Right renal cortex interstitium (tissue), 3 donors: Measurements from ENCODE around the gene PLXNA4. TPM values are rescaled to one million over a fixed set of nuclear protein-coding genes. Genes with fewer than 3 reads are reported as not detected.
A peak's percentile ranks its signal among the peaks of the same experiment; 100 is the strongest.

Source experiments
- DNase-seq, 3 donors: peaks; one replicate each; pipeline ENCODE4 v3.0.0-alpha.2; 2013; ENCODE audit warnings: low read depth in 3 of 3, low spot score in 2 of 3
- polyA plus RNA-seq, 3 donors: library from polyadenylated mRNA; unstranded; fragments of 120-200 nt; gene quantifications; one replicate each; pipeline ENCODE4 v1.2.1, GENCODE V29; 2013; ENCODE audit not compliant: insufficient read length in 3 of 3

The PLXNA4 gene
- polyA plus RNA-seq, 3 donors, result 11.8 to 14.5 (median 13.5) TPM

DNA sequence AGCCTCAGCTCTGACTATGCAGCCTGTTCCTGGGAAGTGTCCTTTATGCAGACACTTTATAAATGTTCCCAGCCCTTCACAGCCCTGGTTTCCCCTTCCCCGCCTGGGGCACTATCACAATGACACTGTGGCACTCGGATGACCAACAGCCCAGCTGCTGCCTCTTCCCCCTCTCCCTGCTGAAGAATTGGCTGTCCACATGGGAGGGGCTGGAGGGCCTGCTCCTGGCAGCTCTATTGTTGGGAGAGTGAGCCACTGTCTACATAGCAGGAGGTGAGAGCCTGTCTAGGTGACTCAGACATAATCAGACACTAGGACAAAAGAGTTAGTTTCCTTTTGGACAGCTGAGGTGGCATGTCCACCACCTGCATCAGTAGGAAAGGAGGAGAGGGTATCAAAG lies 437.5 kb downstream of the PLXNA4 start:
- no peak for DNase-seq

DNA sequence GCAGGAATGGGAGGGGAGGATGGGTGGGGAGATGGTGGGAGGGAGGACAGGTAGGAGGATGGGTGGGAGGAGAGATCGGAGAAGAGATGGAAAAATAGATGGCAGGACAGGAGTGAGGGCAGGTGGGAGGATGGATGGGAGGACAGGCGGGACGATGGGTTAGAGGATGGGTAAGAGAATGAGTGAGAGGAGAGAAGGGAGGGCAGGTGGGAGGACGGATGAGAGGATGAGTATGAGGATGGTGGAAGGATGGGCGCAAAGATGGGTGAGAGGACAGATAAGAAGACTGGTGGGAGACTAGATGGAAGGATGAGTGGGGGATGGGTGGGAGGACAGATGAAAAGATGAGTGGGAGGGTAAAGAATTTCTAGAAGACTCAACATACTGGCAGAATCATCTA lies 438.6 kb downstream of the PLXNA4 start:
- DNase-seq, result no peak

DNA sequence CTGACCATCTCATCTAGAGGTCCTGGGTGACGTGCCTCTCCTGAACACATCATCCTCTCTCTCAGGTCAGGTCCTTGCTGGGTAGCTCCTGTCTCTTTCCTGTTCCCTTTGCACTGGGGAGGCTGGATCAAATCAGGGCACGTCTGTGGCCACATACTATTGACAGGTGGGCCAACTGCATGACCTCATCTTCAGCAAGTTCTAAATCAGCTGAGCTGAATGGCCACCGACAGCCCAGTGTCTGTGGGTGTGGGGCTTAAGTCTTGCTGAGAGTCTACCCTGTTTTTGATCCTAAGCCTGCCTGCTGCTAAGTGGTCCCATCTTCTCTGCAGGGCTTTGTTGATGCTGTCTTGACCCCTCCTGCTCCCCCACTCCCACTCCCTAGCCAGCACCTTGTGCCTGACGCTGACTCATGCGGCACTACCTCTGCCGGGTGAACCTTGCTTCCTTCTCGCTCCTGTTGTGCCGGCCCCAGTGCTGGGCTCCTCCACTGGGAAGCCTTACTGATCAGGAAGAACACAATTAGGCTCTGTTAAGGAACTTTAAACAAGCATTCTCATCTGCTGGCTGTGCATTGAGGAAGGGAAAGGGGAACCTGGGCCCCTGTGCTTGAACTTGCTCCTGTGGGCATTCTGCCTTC lies 440.4 kb downstream of the PLXNA4 start:
- no peak for DNase-seq

DNA sequence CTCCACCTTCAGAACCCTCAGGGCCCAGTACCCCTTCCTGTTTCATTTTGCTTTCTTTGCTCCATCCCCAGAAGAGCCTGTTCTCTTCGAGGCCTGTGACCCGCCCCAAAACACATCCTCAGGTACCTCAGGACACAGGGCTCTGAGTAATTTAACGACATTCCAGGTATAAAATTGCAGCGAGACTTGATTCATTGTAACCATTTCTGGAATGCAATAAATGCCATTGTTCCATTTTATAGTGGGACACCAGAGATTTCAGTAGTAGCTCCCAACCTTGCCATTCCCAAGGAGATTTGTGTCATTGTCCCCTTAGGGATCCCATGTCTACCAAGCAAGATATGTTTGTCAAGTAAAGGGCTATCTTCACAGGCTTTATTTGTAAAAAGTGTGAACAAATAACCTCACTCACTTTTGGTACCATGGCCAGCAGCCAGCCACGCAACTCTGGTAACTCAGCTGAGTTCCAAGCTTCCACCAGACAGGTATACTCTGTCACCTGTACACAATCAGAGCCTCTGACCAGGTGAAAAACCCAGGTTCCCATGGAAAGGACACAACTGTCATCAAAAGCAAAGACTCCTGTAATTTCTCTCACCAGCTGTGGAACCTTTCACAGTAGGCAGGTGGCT lies 441.3 kb downstream of the PLXNA4 start:
- no peak for DNase-seq

DNA sequence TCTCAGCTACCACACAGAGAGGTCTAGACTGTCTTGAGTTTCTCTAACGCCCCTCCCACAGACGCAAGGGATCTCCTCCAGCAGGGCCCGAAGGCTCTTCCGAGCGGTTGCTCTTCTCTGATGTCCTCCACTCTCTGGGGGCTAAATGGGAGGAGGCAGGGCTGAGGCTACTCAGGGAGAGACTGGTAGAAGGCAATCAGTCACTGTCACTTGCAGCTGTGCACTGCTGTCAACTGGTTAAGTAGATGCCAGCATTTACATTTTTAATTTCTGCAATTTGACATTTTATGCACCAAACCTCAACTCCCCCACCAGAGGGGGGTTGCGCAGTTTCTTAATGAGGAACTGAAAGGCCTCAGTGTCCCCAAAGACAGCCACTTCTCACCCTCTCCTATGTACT lies 442.8 kb downstream of the PLXNA4 start:
- DNase-seq, result no peak

DNA sequence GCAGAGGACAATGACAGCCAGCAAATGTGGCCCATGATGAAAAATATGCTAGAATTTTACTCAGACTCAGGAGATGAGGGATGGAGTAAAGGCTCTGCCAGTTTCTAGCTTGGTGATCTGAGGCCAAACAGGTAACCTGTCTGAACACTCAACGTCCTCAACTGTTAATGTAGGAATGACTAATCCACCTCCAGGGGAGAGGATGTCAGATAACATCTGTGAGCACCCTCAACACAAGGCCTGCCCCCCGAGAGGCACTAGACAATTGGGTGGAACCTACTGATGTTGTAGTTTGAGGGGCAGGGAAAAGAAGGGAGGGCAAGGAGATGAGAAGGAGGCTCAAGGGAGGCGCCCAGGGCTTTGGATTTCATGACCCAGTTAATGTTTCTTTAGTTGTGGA lies 445.1 kb downstream of the PLXNA4 start:
- DNase-seq, result no peak

DNA sequence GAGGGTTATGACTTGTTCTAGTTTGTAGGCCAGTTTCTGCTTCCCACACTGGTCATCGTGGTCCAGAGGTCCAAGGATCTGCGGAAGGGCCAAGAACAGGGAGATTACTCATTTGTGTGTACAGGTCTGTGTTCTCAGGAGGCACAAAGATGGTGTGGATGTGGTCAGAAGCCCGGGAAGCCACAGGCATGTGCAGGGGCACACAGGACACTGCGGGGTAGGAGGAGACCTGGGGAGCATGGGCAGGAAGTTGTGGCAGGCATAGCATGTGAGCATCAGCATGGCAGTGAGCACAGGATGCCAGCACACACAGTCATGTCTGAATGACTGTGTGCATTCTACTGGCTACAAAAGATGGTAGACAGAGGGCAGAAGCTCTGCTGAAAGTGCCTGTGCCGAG lies 445.8 kb downstream of the PLXNA4 start:
- DNase-seq, result no peak

DNA sequence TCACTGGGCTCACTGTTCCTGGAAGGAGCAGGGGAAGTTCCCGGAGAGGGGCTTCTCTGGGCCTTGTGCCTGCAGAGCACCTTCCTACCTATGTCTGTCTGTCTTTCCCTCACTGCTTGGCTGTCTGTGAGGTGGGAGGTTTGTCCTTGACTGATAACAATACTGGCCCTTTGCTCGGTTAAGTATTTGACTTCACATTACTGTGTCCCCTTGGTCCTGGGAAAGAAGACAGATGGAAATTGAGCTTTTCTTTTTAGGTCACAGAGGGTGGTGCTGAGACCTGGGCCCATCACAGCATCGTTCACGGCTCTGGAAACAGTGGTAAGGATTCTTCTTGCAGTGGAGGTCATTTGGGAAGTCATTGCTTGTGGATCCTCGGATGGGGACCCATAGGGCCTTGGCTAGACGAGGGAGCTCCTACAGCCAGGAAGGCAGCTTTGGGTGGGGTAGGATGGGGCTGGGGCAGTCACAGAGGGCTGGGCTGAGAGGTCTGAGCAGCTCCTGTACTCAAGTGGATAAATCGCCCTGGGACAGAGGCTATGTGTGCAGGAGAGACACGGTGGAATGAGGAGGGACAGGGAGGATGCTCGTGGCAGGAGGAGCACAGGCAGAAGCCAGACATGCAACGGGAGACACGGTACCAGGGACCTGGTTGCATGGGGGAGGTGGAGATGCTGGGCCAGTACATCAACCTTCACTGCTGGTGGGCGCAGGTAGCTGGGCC lies 450.2 kb downstream of the PLXNA4 start:
- DNase-seq, result no peak

DNA sequence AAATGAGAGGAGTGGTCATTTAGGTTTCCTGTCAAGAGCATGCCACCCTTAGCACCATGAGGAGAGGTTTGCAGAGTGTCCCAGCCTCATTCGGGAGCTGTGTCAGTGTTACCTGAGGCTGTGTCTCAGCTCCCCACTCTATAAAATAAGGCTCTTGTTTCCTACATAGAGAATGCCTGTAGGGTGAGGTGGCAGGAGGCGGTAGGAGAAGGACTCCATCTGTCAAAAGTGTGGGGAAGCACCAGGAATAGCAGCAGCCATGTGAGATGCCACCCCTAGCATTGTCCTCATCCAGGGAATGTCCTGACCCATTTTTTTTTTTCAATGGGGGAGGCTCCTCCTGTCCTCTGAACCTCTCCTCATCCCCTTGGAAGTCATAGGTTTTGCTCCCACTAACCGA lies 451.2 kb downstream of the PLXNA4 start:
- DNase-seq, result no peak

DNA sequence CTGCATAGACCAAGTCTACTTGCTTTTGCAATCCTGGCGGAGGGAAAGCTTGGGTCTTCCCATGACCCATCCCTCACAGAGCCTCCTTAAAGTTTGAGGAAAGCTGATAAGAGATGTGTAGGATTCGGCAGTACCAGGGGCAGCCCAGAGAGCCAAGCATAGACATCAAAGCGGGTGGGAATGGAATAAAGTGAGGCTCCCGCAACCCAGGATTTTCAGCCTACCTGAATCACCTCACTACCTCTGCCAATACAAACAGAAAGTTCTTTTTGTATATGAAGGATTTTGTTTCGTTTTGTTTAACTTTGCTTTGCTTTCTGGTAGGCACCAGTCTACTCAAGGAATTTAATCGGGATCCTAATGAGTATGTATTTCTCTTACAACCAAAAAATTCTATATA lies 451.7 kb downstream of the PLXNA4 start:
- DNase-seq, result no peak

DNA sequence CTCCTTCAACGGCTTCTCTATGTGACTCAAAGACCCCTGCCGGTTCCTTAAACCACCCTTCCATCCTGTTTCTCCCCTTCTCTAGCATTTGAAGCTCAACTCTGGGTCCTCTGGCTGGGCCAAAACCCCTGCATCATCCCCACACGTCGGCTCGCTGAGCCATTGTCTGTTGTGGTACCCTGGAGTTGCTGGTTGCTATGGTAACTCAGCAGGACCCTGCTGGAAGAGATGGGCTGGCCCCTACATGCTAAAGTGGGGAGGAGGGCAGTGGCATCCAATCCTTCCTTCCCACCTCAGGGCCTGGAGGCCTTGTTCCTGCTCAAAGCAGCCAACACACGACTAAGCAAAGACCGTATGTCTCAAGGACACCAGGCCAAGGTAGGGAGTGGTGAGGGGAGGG lies 452.5 kb downstream of the PLXNA4 start:
- DNase-seq, result no peak

DNA sequence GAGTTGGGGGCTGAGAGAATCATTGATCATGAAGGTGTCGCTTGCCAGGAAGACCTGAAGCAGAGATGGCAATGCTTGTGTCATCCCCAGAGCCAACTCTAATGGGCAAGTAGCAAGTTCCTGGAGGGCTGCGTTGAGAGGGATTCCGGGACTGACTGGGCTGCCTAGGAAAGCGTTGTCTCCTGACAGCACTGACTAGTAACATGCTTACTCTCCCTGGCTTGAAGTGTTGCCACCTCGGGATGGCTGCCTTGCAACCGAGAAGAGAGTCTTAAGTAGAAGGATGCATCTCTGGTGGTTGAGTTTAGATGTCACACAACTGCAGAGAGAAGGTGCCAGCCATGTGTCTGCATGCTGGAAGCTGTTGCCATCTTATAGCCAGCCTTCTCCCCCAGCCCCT lies 453.4 kb downstream of the PLXNA4 start:
- DNase-seq, result no peak

DNA sequence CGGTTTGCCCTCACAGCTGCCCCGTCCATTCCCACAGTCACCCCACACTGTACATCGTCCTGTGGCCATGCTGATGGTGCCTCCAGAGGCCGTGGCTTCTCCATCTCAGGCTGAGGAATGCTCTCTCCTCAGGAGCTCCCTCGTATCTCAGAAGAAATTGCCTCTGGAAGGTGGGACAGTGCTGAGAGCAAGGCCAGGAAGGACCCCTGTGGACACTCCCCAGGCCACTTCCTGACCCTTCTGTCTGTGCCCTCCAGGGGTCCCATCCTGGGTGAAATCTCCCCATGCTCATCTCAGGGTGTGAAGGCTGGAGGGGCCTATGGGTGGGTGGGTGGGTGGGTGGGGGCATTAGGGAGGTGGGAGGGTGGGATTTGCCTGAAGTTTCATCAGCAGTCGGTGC lies 454.3 kb downstream of the PLXNA4 start:
- DNase-seq, result no peak

DNA sequence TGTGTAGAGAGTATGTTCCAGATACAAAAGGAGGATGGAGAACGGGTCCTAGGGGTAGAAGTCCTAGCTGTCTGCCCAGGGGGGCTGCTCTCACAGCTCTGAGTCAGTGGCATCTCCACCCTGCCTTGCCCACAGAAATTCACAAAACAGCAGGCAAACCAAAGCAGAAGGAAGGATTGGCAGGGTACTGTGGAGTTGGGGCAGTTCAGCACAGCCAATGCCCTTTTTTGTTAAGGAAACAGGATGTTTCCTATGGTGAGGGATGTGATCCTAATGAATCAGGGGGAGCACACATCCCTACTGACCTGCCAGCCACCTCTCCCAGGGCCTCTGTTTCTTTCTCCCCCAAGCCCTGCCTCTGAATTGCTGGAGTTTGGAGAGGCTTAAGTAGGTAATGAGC lies 457.6 kb downstream of the PLXNA4 start:
- no peak for DNase-seq

DNA sequence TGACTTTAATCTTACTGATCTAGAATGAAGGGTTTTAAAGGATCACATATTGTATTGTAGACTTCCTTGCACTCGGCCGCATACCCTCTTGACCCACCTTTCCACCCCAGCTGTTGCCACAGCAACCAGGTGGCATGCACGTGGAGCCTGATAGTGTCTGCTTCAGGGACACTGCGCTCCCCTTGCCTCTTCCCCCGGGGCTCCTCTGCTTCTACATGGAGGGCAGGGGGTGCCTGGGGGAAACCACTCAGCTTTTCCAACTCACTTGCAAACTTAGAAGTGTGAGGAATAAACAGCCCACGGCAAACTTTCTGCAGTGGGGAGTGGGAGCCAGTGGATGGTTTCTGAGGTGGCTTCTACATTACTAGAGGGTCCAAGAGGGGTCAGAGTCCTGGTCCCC lies 458.6 kb downstream of the PLXNA4 start:
- DNase-seq, result no peak

DNA sequence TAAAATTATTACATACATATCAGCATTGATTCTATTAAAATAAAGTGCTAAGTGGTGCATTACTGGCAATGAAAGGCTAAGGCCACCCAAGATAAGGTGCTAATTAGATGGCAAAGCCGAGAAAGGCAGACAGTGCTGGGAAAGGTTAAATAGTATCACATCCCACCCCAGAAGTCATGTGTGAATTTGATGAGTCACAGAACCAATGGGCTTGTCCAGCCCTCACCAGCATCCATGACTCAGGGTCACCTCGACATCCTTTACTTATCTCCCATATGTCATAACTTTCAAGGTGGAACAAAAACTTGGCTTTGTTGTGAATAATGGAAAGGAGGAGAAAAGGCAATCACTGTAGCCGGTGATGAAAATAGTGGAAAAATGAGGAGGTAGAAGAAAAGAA lies 459.1 kb downstream of the PLXNA4 start:
- DNase-seq, result no peak

DNA sequence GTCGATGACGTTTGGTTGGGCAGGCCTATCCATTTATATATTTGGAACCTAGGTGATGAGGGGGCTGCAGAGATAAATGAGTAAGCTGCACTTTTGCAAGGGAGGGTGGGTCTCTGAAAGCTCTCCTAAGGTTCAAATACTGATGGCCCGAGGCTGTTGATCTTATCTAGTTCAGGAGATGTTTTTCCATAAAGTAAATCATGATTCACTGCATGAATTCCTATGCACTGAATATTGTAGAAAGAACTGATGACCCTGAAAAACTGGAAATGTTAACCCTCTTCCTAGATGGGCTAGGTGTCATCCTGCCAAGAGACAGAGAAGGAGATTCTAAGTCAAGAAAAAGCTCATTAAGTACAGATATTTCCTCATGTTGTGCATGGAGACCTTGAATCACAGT lies 459.9 kb downstream of the PLXNA4 start:
- DNase-seq, result no peak

DNA sequence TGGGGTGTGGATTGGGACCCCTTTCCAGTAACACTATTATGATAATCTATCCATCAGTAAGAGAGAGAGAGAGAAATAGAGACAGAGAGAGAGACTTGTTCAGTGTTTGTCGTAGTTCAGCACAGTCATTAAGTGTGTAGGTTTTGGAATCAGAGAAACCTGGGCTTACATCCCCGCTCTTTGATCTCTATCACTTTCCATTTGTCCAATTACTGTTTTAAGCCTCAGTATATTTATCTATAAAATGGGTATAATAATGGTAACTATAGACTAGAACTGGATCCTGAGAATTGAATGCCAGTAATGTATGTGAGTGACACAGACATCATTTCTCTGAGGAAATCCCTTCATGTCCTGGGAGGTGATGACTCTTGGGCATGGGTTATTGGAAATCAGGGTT lies 460.5 kb downstream of the PLXNA4 start:
- DNase-seq, result no peak

DNA sequence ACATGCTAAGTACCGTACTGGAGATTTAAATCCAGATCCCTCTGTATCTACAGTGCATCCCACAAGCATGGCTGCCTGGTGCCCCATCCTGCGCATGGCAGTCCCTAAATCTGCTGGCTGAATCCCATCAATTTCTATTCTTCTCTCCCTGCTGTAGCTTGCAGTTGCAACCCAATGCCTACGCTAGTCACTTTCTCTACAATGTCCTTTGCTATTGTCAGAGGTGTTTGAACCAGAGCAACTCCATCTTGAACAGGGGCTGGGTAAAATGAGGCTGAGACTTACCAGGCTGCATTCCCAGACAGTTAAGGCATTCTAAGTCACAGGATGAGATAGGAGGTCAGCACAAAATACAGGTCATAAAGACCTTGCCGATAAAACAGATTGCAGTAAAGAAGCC lies 461.2 kb downstream of the PLXNA4 start:
- DNase-seq, result no peak

DNA sequence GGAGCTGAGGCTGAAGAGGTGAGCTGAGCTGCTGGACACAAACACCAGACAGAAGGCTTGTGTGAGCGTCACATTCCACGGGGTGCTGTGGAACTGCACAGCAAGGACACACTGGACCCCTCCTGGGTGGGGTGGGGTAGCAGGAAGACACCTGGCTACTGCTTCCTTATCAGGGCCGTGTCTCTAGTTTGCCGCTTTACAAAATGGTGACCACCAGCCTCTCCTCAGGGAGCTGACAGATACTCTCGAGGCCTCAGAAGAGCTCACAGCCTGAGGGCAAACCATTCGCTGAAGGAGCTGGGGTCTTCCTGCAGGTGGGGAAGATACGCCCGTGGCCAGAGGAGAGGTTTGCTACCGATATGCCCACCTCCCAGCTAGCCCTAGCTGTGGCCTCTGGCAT lies 461.9 kb downstream of the PLXNA4 start:
- DNase-seq, result no peak

DNA sequence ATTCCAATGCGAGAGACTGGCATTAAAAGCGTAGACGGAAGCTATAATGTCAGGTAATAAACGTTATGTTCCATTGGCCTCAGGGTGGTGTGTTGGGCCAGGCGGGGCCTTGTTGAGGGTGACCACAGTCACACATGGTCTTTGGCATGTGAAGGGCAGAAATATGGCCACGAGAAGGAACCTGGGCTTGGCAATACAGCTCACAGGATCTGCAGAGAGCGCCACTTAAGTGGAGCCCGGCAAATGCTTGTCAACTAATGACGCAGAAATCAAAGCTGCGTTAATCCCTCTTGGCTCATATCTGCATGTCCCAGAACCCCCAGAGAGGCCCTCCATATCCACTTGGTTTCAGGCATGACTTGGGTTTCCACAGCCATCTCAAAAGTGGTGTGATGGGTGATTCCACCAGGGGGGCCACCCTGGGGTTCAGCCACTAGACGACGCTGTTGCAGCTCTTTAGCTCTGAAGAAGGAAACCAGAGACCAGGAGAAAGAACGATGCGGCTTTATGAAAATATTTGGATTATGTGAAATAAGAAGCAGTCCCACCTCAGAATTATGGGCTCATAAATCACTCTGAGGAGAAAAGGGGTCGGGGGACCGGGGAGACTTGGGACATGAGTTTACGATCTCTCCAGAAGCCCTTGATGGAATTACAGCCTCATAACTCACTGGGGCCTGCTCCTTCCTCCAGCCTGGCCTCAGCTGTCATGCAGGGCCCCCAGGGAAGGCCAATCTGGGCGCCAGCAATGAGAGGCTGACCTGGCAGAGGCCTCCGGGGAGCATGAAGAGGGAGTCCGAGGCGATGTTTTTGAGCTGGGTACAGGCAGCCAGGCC lies 462.5 kb downstream of the PLXNA4 start:
- DNase-seq, result peak; percentile 56 to 65 (median 61)
